ENCODE measurements around the gene FBXW12. TPM values are rescaled to one million over a fixed set of nuclear protein-coding genes. Genes with fewer than 3 reads are reported as not detected.

The FBXW12 gene
- total and polyA plus RNA-seq, 10 donors, result 0.33 to 0.42 TPM; not detected in 8

GRCh38 chr3:48347500-48347899, 24.5 kb upstream of the FBXW12 start:
- Histone ChIP-seq H3K36me3 (no peaks in the 10 kb centered on the region), H3K4me3 (no peak overlapping the region), H3K27ac (no peak overlapping the region), H3K4me1 (no peaks in the 10 kb centered on the region), H3K9me3 (no peaks in the 10 kb centered on the region), H3K27me3 (replicated peaks in 1 of 7) (no peaks in the 10 kb centered on the region)
- TF ChIP-seq POLR2A (IDR thresholded peaks at IDR 0.05) (no peak), POLR2AphosphoS5 (IDR thresholded peaks at IDR 0.05) (no peak), CTCF (IDR thresholded peaks at IDR 0.05 in 8 of 11, conservative IDR thresholded peaks at IDR 0.05 in 3 of 11) (no peak)
- DNase-seq, result no peak
- intact Hi-C loops (cut with DNase I; ENCODE audit: low total_unique reads), result no loop called here
- 71 to 92% (median 83%) methylated on average over 3 of the region's 3 CpGs for WGBS, 5 donors

GRCh38 chr3:48352546-48352945, 19.5 kb upstream of the FBXW12 start:
- H3K4me3 ChIP-seq, result no peak overlapping the region
- H3K9me3 ChIP-seq, result peaks cover 0 to 7% (median 4%) of the 10 kb centered on the region in 8 donors
- TF ChIP-seq CTCF (IDR thresholded peaks at IDR 0.05 in 8 of 11, conservative IDR thresholded peaks at IDR 0.05 in 3 of 11) (no peak), POLR2A (IDR thresholded peaks at IDR 0.05) (no peak), POLR2AphosphoS5 (IDR thresholded peaks at IDR 0.05) (no peak)
- H3K27ac ChIP-seq, result no peak overlapping the region
- DNase-seq, result no peak
- no peaks in the 10 kb centered on the region for H3K36me3 ChIP-seq
- H3K27me3 ChIP-seq (replicated peaks in 1 of 7), result peaks cover 0 to 14% (median 0%) of the 10 kb centered on the region in 7 donors
- intact Hi-C loops (cut with DNase I; ENCODE audit: low total_unique reads), result no loop called here
- no peaks in the 10 kb centered on the region for H3K4me1 ChIP-seq
- WGBS, 5 donors, result 76 to 90% (median 79%) methylated on average over 6 of the region's 6 CpGs

- no peak for DNase-seq
- Histone ChIP-seq H3K36me3 (no peaks in the 10 kb centered on the region), H3K4me3 (no peak overlapping the region), H3K4me1 (no peaks in the 10 kb centered on the region), H3K9me3 (peaks cover 0 to 13% (median 4%) of the 10 kb centered on the region in 8 donors), H3K27ac (no peak overlapping the region), H3K27me3 (replicated peaks in 1 of 7) (peaks cover 0 to 24% (median 0%) of the 10 kb centered on the region in 7 donors)
- 87 to 92% (median 90%) methylated on average over 4 of the region's 4 CpGs for WGBS, 5 donors
- TF ChIP-seq POLR2A (IDR thresholded peaks at IDR 0.05), result no peak
- TF ChIP-seq POLR2AphosphoS5 (IDR thresholded peaks at IDR 0.05), result no peak
- no peak for TF ChIP-seq CTCF (IDR thresholded peaks at IDR 0.05 in 8 of 11, conservative IDR thresholded peaks at IDR 0.05 in 3 of 11)
- intact Hi-C loops (cut with DNase I; ENCODE audit: low total_unique reads), result no loop called here
These were observed 18.0 kb upstream of the FBXW12 start for GRCh38 chr3:48353987-48354386.

- TF ChIP-seq POLR2A (IDR thresholded peaks at IDR 0.05) (no peak), POLR2AphosphoS5 (IDR thresholded peaks at IDR 0.05) (no peak), CTCF (IDR thresholded peaks at IDR 0.05 in 8 of 11, conservative IDR thresholded peaks at IDR 0.05 in 3 of 11) (no peak)
- intact Hi-C loops (cut with DNase I; ENCODE audit: low total_unique reads), result no loop called here
- peaks cover 0 to 24% (median 0%) of the 10 kb centered on the region in 7 donors for H3K27me3 ChIP-seq (replicated peaks in 1 of 7)
- no peaks in the 10 kb centered on the region for H3K36me3 ChIP-seq
- 73 to 91% (median 83%) methylated on average over 1 of the region's 1 CpG for WGBS, 5 donors
- H3K4me1 ChIP-seq, result no peaks in the 10 kb centered on the region
- no peak overlapping the region for H3K27ac ChIP-seq
- no peak for DNase-seq
- H3K4me3 ChIP-seq, result no peak overlapping the region
- peaks cover 0 to 18% (median 9%) of the 10 kb centered on the region in 8 donors for H3K9me3 ChIP-seq
These were observed 15.6 kb upstream of the FBXW12 start for GRCh38 chr3:48356419-48356818.
